ENCODE results near the gene FOXA2.
A peak's percentile ranks its signal among the peaks of the same experiment; 100 is the strongest.

FOXA2 gene

DNA sequence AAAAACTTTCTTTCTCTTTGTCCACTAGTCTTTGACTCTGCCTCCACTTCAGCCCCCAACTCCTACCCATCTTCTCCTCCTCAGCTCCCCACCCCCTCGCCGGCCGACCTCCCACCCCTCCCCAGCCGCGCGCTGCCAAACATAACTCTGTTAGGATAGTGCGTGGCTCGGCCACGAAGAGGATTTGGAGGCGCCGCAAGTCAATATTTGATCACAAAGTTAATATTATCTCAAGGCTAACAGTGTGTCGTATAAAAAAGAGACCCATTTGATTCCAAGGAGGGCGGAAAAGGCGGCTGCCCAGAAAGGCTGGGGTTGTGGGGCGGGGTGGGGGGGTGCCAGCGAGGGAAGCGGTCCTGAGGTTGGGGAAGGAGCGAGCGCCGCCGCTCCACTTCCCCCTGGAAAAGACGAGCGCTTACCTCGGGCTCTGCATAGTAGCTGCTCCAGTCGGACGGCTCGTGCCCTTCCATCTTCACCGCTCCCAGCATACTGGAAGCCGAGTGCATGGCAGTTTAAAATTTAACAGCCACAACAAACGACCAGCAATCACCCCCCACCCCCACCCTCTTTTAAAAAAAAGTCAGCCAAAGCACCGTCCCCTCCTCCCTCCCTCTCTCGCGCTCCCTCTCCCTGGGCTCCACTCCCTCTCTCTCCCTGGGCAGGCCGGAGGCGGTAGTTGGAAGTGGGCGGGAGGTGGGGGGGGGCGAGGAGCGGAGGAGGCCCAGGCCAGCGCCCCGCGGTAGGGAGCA, 425 bp downstream of the FOXA2 start:
- DNase-seq (ENCODE audit: low read depth, low spot score), result peak; percentile 57

DNA sequence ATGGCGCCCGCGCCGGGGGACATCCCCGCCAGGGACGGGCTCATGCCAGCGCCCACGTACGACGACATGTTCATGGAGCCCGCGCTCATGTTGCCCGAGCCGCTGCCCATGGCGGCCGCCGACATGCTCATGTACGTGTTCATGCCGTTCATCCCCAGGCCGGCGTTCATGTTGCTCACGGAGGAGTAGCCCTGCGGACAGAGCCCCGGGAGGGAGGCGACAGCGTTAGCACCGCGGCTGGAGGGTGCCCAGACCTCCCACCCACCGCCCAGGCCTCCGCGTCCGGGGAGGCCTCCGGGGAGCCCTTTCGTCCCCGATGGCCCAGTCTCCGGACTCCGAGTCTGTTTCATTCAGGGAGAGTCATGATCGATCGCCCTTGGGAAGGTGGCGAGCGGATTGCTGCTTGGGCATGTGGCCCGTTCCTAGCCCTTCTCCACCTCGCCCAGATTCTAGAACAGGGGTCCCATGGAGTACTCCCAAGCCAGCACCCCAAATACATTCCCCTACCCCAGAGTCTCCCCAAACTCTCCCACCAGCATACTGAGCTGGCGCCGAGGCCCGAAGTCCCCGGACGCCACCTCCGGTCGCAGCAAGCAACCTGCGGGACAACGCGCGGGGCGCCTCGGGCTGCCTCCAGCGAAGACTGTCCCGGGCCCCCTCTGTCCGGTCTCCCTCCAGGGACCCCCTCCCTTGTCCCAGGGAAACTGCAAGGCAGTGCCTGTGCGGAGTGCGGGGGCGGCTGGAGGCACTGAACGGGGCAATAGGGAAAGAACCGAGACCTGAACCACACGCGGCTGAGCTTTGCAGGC, 1.2 kb downstream of the FOXA2 start:
- peak; percentile 45 for DNase-seq (ENCODE audit: low read depth, low spot score)

DNA sequence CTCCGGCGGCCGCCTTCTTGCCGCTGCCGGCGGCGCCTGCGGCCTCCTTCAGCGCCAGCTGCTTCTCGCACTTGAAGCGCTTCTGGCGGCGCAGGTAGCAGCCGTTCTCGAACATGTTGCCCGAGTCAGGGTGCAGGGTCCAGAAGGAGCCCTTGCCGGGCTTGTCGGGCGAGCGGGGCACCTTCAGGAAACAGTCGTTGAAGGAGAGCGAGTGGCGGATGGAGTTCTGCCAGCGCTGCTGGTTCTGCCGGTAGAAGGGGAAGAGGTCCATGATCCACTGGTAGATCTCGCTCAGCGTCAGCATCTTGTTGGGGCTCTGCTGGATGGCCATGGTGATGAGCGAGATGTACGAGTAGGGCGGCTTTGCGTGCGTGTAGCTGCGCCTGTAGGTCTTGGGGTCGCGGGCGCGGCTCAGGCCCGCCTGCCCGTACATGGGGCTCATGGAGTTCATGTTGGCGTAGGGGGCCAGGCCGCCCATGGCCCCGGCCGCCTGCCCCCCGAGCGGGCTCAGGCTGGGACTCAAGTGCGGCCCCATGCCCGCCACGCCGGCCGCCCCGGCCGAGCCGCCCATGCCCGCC, 1.9 kb downstream of the FOXA2 start:
- peak; percentile 54 for DNase-seq (ENCODE audit: low read depth, low spot score)

DNA sequence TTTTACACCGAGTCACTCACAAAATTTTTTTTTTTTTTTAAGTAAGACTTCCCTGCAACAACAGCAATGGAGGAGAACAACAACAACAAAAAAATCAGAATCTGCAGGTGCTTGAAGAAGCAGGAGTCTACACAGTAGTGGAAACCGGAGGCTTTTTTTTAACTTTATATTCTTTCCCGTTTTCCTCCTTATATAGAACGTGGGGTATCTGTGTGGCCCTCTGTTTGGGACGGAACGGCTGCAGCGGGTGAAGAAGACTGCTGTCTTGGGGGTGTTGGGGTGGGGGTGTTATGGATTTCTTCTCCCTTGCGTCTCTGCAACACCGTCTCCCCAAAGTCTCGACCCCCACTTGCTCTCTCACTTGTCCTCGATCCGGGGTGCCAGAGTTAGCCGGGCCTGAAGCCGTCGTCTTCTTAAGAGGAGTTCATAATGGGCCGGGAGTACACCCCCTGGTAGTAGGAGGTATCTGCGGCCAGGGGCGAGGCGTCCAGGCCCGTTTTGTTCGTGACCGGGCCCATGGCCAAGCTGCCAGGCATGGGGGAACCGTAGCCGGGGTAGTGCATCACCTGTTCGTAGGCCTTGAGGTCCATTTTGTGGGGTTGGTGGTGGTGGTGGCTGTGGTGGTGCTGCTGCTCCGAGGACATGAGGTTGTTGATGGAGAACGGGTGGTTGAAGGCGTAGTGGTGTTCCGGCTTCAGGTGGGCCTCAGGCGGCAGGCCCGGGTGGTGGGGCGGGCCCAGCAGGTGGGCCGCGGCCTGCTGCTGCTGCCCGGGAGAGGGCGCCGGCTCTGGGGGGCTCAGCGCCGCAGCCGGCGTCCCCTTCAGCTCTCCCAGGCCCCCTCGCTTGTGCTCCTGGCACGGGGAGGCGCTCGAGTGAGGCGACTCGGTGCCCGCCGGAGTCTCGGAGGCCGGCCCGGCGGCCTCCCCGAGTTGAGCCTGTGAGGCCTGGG, 2.7 kb downstream of the FOXA2 start:
- peak; percentile 39 for DNase-seq (ENCODE audit: low read depth, low spot score)

DNA sequence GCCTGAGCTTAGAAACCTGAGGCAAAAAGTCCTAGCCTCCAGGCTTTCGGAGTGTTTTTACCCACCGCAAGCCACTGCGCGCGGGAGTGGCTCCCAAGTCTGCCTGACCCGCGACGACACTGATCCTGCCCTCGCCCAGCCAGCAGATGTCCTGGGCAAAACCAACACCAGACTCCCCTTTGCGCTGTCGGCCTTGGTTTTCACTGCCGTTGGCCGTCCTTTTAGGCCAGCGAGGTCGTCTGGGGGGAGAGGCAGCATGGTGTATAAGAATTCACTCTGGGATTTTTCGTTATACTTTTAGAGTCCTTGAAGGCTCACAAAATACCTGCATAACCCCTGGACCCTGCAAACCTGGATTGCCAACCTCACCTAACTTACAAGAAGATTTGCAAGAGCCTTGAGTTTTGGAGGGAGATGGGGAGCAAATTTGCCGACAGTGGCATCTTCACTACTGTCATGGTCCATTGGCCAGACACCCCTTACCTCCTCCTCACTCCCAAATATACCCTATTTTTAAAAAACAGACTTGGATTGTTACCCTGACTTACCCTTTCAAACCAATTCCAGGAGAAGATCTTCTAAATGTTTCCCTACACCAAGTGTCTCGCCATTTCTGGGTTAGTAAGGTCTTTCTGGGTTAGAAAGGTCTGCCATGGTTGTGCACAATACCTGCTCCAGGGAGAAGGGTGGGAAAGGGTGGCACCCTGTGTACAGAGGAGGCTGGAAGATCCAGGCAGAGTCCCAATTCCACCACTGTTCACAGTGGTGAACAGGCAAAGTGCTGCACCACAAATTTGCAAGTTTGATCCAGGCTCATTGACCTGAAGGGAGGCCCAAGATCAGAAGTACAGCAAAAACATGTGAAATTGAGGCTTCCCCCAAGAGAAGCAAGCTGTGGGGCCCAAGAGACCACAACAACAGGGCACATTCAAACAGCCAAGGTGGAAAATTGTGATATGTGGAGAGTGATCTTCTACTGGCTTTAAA, 4.4 kb downstream of the FOXA2 start:
- DNase-seq (ENCODE audit: low read depth, low spot score), result peak; percentile 56

DNA sequence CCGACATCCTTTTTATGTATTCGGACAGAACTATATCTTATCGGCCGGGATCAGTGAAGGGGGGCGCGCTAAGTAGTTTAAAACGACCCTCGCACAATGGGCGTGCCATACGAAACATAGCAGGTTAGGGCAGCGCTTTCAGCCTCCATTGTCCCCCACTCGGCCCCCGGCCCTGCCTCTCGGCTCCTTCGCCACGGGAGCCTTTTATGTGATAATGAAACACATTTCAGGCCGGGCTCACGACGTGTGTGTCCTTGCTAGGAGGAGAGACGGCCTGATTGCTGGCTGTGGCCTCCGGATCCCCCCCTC, 5.3 kb downstream of the FOXA2 start:
- peak; percentile 86 for DNase-seq (ENCODE audit: low read depth, low spot score)

DNA sequence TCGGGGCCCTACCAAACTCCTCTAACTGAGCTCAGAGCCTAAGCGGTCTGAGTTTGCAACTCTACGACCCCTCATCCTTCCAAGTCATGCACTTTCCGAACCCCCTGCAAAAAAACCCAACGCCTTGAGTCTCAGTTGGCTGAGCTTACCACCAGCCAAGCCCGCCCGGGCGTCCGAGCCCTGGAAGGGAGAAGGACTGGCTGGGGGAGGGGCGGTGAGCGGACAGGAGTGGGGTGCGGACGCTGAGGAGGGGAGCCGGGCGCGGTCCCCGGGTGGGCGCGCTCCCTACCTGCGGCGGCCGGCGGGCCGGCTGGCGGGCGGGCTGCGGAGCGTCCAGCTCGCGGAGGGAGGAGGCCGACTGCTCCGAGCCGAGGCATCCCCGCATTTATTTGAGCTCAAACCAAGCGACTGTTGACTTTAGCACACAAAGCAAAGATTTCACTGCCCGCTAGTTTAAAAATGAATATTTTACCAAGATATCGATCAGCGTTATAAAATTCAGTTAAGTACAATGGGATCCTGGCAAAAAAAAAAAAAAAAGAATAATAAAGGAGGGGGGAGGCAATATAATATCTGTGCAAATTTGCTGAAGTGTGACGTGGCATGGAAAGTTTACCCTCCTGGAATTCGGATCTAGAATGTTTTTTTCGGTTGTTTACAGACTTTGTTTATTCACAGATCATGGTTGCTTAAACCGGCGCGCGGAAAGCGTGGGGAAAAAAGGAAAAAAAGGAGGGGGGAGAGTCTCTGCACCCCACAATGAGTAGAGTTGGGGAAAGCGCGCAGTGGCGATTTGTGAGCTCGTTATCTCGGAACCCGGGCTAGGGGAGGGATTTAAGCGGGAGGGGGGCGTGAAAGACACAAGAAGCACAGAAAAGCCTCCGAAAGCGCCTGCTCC, 5.9 kb downstream of the FOXA2 start:
- DNase-seq (ENCODE audit: low read depth, low spot score), result no peak

DNA sequence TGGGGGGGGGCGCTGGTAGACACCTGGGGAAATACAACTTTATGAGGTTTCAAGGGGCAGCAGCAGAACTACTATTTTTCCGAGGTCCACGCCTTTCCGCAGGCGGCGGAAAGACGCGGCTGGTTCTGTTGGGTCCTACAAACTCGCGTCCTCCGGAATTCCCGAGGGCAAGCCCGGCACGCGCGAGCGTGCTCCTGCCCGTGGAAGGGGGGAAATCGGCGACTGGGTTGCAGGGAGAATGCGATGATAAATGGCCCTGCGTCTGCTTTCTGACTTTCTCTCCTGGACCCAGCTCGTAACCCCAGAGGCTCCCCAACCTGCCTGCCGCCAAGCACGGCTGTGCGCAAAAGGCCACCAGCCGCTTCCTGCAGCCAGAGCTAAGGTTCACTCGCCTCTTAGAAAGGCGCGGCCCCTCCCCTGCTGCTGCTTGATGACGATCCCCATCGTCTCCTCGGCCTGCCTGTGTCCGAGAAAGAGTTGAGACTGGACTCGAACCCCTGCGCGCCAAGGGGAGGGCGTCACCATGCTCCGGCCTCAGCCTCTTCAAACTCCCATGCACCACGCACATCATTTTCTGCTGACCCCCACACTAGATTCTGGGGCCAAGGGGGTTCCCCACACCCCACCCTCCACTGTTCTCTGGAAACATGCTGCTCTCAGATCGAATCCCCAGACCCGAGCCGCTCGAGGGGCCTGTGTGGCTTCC, 6.7 kb downstream of the FOXA2 start:
- peak; percentile 68 for DNase-seq (ENCODE audit: low read depth, low spot score)

DNA sequence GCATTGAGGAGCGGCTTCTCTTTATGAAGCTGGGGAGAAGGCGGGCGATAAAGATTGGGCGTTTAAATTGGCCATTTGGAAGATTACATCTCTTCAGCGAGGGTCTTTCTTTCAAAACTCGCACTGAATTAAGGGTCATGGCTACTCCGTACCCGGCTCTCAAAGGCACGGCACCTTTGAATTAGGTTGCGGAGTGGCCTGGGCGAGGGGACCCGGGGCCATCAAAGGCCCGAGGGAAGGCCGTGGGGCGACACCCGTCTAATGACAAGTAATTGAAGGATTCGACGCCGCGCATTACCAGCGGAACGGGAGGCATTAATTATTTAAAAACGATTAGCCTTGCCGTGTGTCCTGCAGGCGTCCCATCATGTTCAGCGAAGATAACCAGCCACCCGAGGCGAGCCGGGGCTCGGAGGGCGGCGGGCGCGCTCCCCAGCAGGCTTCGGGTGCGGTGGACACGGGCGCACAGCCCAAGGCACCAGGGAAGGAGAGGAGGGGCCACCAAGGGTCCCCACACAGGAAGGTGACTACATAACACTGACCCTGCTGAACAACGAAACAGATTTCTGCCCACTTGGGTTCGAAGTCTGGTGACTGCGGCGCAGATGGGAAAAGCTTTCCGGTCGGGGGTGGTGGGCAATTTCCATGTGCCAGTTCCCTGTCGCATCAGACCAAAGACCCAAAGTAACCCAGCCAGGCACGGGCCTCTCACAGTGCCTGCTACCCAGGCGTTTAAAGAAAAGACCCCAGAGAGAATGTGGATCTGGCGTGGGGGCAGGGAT, 7.4 kb downstream of the FOXA2 start:
- DNase-seq (ENCODE audit: low read depth, low spot score), result no peak

DNA sequence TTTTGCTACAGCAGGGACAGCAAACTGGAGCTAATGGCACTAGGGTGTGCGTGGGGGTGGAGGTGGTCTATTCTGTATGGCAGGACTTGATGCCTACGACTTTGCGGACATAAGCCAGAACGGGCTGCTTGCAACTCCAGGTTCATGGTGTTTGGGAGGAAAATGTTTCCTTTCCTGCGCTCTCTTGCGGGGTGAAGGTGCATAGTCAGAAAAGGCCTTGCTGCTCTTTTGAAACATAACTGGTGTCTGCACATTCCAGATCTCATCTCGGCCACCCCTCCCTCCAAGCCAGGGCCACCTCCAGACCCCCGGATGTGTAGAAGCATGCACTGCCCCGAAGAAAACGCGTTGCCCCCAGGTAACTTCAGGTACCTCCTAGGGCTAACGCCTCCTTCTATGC, 8.1 kb downstream of the FOXA2 start:
- no peak for DNase-seq (ENCODE audit: low read depth, low spot score)

DNA sequence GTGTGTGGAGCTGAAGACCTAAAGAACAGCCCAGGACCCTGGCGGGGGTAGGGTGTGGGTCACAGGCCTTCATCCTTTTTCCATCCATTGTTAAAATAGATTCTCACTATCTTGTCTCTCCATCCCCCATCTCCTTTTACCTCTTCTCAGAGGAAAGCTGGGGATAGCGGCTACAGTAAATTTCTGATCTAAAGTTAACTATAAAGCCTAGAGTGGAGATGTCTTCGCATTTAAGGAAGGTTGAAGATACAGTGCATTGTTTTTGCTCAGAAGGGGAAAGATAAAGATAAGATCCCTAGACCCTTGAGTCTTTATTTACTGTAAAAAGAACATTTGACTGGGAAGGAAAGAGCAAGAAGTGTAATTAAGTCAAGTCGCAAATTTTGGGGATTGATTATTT, 8.6 kb downstream of the FOXA2 start:
- no peak for DNase-seq (ENCODE audit: low read depth, low spot score)

DNA sequence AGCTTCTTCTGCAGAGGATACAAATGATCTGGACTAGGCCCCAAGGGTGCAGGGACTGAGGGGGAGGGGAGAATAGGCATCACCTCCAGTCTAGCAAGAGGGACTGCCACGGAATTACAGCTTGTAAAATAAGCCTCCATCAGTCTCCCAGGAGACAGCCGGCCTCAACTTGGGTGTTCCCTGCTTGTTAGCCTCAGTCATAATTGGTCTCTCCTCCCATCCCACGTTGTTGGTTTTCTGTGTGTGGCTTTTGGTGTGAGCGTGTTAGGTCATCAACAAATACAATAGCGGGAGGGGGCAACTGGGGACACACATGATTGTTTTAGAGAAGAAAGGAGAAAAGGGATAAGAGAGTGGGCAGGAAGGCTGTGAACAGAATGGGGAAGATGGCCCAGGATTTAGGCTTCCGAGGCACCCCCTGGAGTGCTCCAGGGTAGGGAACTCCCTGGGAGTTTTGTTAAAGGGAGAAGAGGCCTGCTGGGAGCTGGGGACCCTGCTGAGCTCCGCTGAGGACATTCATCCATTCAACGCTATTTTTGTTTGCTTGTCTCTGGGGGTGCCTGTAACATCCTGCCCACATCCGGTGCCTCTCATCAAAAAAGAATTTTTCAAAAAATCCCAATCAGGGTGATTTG, 9.2 kb downstream of the FOXA2 start:
- DNase-seq (ENCODE audit: low read depth, low spot score), result peak; percentile 40

DNA sequence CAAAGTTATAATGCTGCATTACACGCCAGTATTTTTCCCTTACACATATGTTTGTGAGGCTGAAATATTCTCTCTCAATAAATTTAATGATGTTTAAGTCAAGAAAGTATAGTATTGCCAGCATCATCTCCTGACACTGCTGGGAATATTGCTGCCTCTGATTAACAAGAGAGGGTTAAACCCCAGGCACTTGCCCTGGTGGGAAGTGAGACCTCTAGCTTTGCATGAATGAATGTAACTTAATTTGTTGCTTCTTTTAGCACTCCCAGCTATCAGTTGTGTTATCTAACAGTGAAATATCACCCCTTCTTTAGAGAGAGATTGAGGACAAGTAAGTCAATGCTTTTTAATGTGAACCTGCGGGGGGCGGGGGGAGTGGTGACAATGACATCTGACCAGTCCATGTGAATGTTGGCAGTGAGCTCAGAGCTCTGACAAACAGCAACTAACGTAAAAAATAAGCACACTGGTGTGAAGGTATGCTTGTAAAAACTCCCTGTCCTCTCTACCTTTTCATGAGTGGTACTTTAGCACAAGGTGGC, 9.8 kb downstream of the FOXA2 start:
- DNase-seq (ENCODE audit: low read depth, low spot score), result no peak

DNA sequence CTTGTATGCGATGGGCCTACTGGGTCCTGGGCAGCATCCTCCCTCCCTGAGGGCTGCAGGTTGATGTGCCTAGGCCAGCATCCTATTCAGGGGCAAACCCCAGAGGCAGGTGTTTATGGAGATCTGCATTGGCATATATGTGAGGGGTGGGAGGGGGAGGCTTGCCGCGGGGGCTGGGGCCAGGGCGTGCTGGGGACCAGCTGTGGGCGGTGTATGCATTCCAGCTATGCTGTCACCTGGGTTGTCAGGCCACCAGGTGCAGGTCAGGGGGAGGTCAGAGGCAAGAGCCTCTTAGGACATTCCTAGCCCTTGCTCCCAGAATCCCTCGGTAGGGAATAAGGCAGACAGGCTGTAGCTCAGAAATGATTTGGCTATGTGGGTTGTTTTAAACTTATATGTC, 11.9 kb downstream of the FOXA2 start:
- DNase-seq (ENCODE audit: low read depth, low spot score), result no peak

DNA sequence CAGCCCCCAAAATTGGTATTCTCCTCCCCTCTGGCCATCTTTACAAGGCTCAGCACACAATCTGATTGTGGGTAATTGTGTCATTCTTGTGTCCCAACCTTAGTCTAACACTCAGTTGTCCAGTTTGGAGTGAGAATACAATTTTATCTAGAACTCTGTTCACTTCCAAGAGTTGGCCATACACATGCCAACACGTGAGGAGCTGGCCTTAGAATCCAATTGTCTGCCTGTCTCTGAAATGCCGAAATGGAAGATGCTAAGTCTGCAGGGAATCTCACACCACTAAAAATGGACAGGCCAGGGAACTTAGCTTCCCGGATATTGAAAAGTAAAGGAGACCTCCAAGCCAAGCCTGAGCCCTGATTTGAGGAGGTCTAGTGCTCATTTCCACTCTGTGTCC, 12.3 kb downstream of the FOXA2 start:
- DNase-seq (ENCODE audit: low read depth, low spot score), result no peak

DNA sequence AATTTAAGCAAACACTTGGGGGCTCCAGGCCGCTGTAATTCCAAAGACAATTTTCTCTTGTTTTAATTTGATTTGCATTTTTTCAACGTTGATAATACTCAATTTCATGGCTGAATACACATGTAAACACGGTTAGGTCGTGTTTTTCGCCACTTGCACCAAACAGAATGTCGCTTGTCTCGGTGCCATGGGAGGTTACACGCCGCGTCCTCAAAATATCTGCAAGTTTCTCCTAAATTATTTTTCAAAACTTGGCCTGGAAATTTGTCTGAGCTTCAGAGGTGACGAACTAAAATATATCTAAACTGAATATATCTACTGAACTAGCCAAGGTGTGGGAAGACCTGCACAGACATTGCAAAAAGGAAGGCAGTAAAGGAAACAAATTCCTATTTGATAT, 15.0 kb downstream of the FOXA2 start:
- no peak for DNase-seq (ENCODE audit: low read depth, low spot score)

DNA sequence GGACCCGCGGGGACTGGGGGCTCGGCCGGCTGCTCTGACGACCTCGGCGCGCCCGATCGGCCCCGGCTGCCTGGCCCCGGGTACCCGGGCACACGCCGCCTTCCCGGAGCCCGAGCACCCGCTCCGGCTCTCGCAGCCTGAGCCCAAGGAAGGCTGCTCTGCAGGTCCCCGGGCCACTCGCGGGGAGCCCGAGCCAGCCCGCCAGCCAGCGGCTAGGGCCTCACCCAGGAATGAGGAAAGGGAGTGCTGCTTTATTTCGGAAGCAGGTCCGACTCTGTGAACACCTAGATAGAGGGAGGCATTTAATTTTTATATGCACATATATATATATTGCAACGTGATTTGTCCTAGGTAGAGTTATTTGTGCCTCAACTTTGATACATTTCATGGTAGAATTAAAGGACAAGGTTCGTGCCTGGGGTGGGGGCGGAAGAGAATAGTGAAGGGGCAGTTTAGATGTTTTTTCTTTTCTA, 15.5 kb downstream of the FOXA2 start:
- DNase-seq (ENCODE audit: low read depth, low spot score), result peak; percentile 36
